Body of pancreas (tissue), 4 donors: Measurements from ENCODE around the gene NPW. TPM values are rescaled to one million over a fixed set of nuclear protein-coding genes. Genes with fewer than 3 reads are reported as not detected.
"Not testable (repeated sequence)": the region's sequence is repeated elsewhere in the genome, so short reads cannot be mapped to it uniquely, and the experiment has no call there.

Source experiments
- ATAC-seq: fragments of 150-250 bp; one replicate; pipeline ENCODE4 v1.9.1; 2016
- DNase-seq, 4 donors: peaks; one replicate each; pipeline ENCODE4 v3.0.0-alpha.2; 2019
- H3K27ac ChIP-seq, 4 donors: fragments of 200-600 bp; sonication (generic); 1 replicate in 3 of 4; 2 replicates in 1 of 4; pipeline versions ENCODE4 v1.5.1 to v1.6.1; 2016 to 2019; ENCODE audit warnings: mild to moderate bottlenecking in 1 of 4, mixed read lengths in 1 of 4, moderate library complexity in 1 of 4
- H3K27me3 ChIP-seq, 2 donors: fragments of 200-600 bp; sonication (generic); one replicate each; pipeline ENCODE4 v1.6.0; 2016; ENCODE audit warnings: mild to moderate bottlenecking in 1 of 2
- H3K36me3 ChIP-seq, 2 donors: fragments of 200-600 bp; sonication (generic); replicated peaks in 1 of 2; 2 replicates each; pipeline ENCODE4 v1.5.1; 2016; ENCODE audit warnings: low read depth in 2 of 2; ENCODE audit not compliant: insufficient read depth in 1 of 2
- H3K4me1 ChIP-seq: fragments of 200-600 bp; sonication (generic); one replicate; pipeline ENCODE4 v1.6.0; 2016
- H3K4me3 ChIP-seq, 2 donors: fragments of 200-600 bp; sonication (generic); 1 replicate in 1 of 2; 2 replicates in 1 of 2; pipeline ENCODE4 v1.5.1; 2016 to 2019
- H3K9me3 ChIP-seq, 3 donors: fragments of 200-600 bp; sonication (generic); 1 replicate in 2 of 3; 2 replicates in 1 of 3; pipeline ENCODE4 v1.5.1; 2016
- CTCF ChIP-seq, 7 experiments: fragments of 450-650 bp in 4 of 7; fragments of 200-600 bp in 3 of 7; sonication (generic) in 3 of 7; IDR thresholded peaks; one replicate each; pipeline ENCODE4 v1.5.1; 2016 to 2019; ENCODE audit warnings: antibody characterized with exemption in 7 of 7
- POLR2A ChIP-seq, 3 donors: fragments of 450-650 bp; IDR thresholded peaks; one replicate each; pipeline ENCODE4 v1.6.1; 2016; ENCODE audit warnings: antibody characterized with exemption in 3 of 3, mild to moderate bottlenecking in 2 of 3
- WGBS, 2 donors: methylation state at CpG; one replicate each; pipeline ENCODE4 v1.1.5; 2017; 5-methylcytosine and 5-hydroxymethylcytosine counted together
- intact Hi-C: fragments of 100-400 bp; cut with DNase I; formaldehyde crosslinking; loops from one replicate; pipeline ENCODE4 v1.15.1; 2023
- total RNA-seq, 2 donors: library from RNA; depleted of rRNA; stranded (reverse); fragments of >200 nt; gene quantifications; one replicate each; pipeline ENCODE4 v1.1.0, GENCODE V29; 2016

Gene NPW
- total RNA-seq, 2 donors from 2014 or later: not detected

GRCh38 chr16:2030036-2030435 lies 10.5 kb downstream of the NPW start:
- Histone ChIP-seq H3K4me3 (no peak overlapping the region), H3K9me3 (no peaks in the 10 kb centered on the region), H3K4me1 (peaks cover 27% of the 10 kb centered on the region), H3K27me3 (no peaks in the 10 kb centered on the region), H3K27ac (peak overlapping the region in 1 of 4 donors; percentile 17), H3K36me3 (no peaks in the 10 kb centered on the region)
- ATAC-seq: no peak
- intact Hi-C loops: no loop called here
- TF ChIP-seq POLR2A (IDR thresholded peaks at IDR 0.05): no peak
- TF ChIP-seq CTCF (IDR thresholded peaks at IDR 0.05): no peak
- no peak for DNase-seq
- 83 to 100% methylated on average over 4 to 11 of the region's 11 CpGs for WGBS, 2 donors

GRCh38 chr16:2031081-2031577 lies 11.5 kb downstream of the NPW start:
- WGBS, 2 donors: 80% methylated on average over 11 of the region's 11 CpGs; no CpG with 5 or more reads in 1 of the 2 donors
- peaks cover 36% of the 10 kb centered on the region for H3K4me1 ChIP-seq
- intact Hi-C loops: no loop called here
- peak overlapping the region in 1 of 4 donors; percentile 17 for H3K27ac ChIP-seq
- no peaks in the 10 kb centered on the region for H3K27me3 ChIP-seq
- H3K36me3 ChIP-seq: no peaks in the 10 kb centered on the region
- DNase-seq (no peak), ATAC-seq (no peak)
- TF ChIP-seq CTCF (IDR thresholded peaks at IDR 0.05): no peak
- no peak for TF ChIP-seq POLR2A (IDR thresholded peaks at IDR 0.05)
- no peak overlapping the region for H3K4me3 ChIP-seq
- H3K9me3 ChIP-seq: no peaks in the 10 kb centered on the region

- ATAC-seq (peak; percentile 7), DNase-seq (no peak)
- peak overlapping the region in 3 of 4 donors; percentile 52 to 76 (median 73) for H3K27ac ChIP-seq
- intact Hi-C loops: no loop called here
- H3K36me3 ChIP-seq: no peaks in the 10 kb centered on the region
- TF ChIP-seq POLR2A (IDR thresholded peaks at IDR 0.05) (no peak), CTCF (IDR thresholded peaks at IDR 0.05) (no peak)
- no peak overlapping the region for H3K4me3 ChIP-seq
- peaks cover 39% of the 10 kb centered on the region for H3K4me1 ChIP-seq
- H3K9me3 ChIP-seq: no peaks in the 10 kb centered on the region
- 81% methylated on average over 14 of the region's 15 CpGs; no CpG with 5 or more reads in 1 of the 2 donors for WGBS, 2 donors
- H3K27me3 ChIP-seq: no peaks in the 10 kb centered on the region
Observed at GRCh38 chr16:2032285-2033056, 12.9 kb downstream of the NPW start.

DNA sequence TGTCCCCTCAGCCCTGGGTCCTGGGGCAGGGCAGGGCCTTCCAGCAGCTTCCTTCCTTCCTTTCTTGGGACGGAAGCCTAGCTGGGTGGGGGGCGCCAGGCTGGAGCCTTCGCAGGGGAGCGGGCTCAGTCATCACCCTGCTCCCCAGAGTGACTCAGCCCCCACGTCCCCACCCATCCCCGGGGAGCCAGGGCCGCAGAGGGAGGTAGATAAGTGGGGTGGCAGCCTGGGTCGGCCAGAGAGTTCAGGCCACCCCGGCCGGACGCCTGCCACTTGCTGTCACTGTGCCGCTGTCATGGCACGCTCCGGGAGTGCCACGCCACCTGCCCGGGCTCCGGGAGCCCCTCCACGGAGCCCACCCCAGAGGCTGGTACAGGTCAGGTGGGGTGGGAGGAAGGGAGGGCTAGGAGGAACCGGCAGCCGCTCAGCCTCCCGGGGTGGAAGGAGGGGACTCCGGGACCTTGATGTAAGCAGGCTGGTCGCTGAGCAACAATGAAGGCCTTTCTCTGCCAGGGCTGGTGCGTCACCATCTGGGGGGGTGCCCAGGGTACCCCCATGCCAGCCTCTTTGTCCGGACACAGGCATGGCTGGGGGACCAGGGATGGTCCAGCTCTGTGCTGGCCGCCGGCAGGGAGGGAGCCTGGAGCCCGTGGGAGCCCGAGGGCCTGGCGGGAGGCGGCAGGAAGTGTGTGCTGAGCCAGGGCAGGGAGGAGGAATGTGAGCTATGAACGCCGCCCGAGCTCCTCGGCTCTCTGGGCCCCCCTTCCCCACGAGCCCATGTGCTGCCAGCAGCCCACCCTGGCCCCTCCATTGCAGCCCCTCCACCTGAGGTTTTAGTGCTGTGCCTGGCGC lies 13.7 kb downstream of the NPW start:
- Histone ChIP-seq H3K27ac (peak overlapping the region; percentile 12 to 76 (median 62)), H3K4me1 (peaks cover 31% of the 10 kb centered on the region), H3K4me3 (no peak overlapping the region), H3K36me3 (no peaks in the 10 kb centered on the region), H3K9me3 (no peaks in the 10 kb centered on the region), H3K27me3 (no peaks in the 10 kb centered on the region)
- intact Hi-C loops: no loop called here
- 43 to 70% methylated on average over 16 to 35 of the region's 37 CpGs for WGBS, 2 donors
- ATAC-seq: peak; percentile 47
- TF ChIP-seq POLR2A (IDR thresholded peaks at IDR 0.05) (peak in 1 of 3 donors; percentile 6), CTCF (IDR thresholded peaks at IDR 0.05) (no peak)
- peak in 3 of 4 donors; percentile 42 to 60 (median 52) for DNase-seq

GRCh38 chr16:2033909-2034695 lies 14.5 kb downstream of the NPW start:
- H3K27ac ChIP-seq: peak overlapping the region; percentile 12 to 82 (median 64)
- WGBS, 2 donors: 74 to 83% methylated on average over 9 to 19 of the region's 32 CpGs
- intact Hi-C loops, H3K27me3 ChIP-seq, DNase-seq, ATAC-seq, H3K9me3 ChIP-seq, H3K4me3 ChIP-seq, H3K36me3 ChIP-seq: not testable (repeated sequence)
- H3K4me1 ChIP-seq: peaks cover 33% of the 10 kb centered on the region
